RKO (cell line): ENCODE results near the gene AIPL1.
"Not testable (repeated sequence)": the region's sequence is repeated elsewhere in the genome, so short reads cannot be mapped to it uniquely, and the experiment has no call there.

Source experiments
- DNase-seq: peaks from one replicate; pipeline ENCODE4 v3.0.0-alpha.2; 2016; ENCODE audit warnings: low spot score

The AIPL1 gene, protein sequence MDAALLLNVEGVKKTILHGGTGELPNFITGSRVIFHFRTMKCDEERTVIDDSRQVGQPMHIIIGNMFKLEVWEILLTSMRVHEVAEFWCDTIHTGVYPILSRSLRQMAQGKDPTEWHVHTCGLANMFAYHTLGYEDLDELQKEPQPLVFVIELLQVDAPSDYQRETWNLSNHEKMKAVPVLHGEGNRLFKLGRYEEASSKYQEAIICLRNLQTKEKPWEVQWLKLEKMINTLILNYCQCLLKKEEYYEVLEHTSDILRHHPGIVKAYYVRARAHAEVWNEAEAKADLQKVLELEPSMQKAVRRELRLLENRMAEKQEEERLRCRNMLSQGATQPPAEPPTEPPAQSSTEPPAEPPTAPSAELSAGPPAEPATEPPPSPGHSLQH

DNA sequence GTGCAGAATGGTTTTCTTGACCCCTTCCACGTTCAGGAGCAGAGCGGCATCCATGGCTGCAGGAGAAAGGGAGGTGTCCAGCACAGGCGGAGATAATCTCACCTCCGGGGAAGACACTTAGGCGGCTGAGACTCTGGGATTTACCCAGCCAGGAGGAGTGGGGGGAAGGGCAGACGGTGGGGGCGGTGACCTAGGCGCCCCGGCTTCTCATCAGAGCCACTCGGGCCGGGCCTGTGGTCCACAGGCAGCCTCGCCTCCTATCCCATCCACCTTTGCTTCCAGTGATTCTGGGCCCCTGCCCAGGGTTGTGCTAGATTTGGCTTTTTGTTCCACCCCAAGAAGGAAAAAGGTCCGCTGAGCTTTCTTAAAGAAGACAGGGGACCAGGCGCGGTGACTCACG lies at the start of gene AIPL1:
AIPL1 (minus strand) TSS at position 71 of the 400 bp plus-strand sequence; CDS start at position 54, 17 bp downstream.
- no peak for DNase-seq

DNA sequence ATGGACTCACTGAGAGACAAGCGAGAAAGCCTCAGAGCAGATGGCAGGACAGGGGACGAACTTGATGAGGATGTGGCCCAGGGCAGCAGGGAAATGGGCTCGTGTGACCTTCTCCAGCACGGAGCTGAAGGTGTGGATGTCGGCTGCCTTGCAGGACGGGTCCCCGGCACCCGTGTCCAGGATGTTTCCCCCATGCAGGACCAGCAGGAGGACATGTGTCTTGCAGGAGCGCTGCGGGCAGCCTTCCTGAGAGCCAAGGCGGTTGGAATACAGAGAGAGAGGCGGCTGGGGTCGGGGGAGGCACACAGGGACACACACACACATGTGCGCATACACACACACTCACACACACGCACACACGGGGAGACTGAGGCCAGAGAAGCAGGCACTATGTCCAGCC lies 48.6 kb upstream of the AIPL1 start:
- no peak for DNase-seq

DNA sequence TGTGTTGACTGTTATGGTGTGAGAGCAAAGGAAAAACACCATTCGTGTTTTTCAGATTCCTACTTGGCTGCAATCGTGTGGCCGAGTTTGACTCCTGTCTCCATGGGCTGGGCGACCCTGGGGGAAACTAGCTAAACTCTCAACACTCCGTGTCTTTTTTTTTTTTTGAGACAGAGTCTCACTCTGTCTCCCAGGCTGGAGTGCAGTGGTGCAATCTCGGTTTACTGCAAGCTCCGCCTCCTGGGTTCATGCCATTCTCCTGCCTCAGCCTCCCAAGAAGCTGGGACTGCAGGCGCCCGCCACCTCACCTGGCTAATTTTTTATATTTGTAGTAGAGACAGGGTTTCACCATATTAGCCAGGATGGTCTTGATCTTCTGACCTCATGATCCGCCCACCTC lies 47.9 kb upstream of the AIPL1 start:
- not testable (repeated sequence) for DNase-seq

DNA sequence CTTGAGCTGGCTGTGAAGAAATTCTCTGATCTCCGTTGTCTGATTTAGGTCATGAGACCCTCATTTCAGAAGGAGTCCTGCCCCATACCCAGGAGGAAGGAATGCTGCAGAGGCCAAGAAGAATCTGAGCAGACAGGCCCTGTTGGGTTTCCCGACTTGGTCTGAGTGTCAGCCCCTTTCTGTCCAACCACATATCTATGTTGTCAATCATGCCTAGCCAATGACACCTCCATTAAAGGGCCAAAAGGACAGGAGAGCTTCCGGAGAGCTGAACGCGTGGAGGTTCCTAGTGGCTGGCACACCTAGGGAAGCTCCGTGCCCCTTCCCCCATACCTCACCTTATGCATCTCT lies 47.2 kb upstream of the AIPL1 start:
- no peak for DNase-seq

DNA sequence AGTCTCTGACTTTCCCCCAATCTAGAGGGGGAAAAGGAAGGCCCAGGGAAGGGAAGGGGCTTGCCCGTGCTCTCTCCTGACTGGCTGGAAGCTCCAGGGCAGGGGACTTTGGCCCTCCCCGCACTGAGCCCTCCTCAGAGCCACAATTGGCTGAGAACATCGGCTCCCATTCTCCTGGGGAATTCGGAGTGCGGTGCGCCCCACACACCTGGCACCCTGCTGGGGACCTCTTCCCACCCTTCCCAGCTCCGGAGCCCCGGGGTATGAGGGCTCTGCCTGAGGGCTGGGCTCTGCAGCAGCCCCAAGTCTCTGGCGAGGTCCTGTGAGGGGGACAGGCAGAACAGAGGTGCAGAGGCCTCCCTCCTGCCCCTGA lies 45.4 kb upstream of the AIPL1 start:
- DNase-seq: no peak

DNA sequence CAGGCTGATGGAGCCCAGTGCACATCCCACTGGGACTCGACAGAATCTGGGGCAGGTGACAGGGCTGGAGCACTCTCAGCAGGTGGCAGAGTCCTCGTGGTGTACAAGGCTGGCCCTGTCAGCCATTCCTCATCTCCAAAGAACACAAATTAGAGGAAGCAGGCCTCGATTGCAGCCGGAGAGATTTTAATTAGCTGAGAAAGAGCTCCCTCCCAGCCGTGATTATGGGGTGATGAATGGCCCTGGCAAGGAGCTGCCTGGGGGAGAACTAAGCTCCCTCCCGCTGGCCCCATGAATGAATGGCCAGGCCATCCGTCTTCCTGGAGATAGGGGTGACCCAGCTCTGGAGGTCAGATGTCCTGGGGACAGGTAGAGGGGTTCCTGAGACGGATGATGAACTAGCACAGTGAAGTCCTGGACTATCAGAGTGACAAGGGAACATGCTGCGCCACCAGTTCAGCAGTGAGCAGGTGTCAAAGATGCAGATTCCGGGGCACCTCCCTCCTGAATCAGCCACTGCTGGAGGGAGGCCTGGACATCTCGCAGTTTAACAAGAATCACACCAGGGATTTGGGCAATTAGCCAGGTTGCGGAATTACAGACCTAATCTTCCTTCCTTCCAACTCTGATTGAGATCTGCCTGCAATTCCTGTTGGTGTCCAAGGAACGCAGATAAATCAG lies 44.8 kb upstream of the AIPL1 start:
- DNase-seq: no peak

DNA sequence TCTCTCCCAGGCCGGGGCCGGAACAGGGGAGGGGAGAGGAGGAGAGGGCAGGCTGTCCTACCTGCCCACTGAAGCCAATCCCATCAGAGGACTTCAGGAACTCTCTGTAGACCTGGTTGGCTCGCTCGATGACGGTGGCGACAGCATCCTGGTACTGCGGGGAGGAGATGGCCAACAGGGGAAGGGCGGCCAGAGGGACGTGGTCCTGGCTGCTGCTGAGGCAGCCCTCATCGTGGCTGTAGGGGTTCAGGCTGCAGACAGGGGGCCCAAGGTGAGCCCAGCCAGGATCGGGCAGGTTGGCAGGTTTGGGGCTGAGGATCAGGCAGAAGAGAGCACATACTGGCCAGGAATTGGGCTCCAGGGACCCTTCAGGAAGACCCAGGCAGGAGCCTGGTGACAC lies 43.6 kb upstream of the AIPL1 start:
- DNase-seq: no peak

DNA sequence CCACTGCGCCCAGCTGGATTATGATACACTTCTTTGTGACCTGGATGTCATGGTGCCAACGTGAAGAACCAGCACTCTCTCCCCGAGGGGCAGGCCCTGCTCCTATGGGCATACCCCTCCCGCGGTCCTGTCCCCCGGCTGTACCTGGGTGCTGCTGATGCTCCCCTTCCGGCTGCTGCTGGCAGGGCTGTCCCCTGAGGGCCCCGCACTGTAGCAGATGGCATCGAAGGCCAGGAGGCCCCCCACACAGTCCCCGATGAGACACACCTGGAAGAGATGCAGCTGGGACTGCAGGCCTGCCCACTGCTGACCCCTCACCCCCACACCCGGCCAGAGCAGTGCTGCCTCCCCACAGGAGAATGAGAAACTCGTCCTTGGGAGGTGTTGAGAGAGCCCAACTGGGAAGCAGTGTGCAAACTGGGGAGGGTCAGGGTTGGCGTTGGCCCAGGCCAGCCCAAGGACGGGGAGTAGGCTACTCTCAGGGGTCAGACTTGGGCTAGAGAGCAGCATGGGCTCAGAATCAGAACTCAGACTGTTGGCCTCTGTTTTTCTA lies 43.0 kb upstream of the AIPL1 start:
- no peak for DNase-seq

DNA sequence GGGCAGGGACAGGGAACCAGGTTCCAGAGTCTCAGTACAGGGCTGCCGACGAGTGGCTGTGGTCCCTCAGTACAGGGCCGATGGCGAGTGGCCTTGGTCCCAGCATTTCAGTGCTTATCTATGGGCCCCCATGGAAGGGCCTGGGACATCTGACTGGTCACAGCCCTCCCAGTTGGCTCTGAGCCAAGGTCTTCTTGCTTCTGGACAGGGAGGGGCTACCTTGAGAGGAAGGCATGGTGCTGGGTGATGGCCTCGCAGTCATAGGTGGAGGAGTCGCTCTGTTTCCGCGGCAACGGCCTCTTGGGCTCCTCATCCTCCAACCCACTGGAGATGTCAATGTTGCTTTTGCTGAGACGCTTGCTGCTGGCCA lies 41.9 kb upstream of the AIPL1 start:
- DNase-seq: no peak

DNA sequence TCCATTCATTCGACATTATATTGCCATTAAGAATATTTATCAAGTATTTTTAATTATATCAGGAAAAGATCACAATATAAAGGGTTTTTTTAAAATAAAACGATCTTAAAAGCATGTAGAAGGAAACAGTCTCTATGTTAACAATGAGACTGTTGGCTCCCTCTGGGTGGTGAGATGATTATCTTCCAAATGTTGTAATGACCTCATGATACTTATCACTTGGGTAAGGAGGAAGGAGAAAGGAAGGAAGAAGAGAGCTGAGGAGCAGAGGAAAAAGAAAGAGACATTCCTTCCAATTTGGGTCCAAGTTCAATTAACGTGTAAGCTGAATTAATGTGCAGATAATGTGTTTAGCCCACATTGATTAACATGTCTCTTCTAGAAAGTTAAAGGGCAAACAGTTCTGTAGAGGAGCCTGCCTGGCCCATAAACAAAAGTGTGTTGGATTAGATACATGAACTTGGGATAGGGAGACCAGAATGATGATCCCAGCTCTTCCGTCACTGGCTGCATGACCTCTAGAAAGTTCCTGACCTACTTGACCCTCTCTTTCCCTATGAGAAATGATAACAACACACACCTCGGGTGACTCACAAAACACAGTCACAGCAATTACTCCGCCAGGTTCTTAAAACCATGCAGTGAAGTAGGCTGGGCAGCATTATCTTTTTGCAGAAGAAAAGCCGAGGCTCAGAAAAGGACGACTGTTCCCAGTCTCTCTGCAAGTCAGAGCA lies 41.3 kb upstream of the AIPL1 start:
- DNase-seq: no peak

DNA sequence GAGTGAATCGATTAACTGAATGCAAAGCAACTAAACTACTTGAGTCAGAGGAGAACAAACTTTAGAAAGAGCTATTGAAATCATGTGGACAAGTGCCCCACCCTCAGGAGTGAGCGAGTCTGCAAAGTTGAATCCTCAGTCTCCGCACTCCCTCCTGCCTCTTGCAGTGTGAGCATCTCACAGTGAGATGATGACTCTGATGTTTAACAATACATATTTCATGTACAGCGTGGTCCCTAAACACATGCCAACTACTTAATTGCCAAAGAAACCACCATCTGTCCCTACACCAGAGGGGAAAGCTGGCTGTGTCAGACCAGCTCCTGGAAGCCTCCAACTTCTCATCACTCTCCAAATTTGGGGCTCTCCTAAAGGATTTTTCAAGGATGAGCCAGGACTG lies 40.5 kb upstream of the AIPL1 start:
- DNase-seq: no peak

DNA sequence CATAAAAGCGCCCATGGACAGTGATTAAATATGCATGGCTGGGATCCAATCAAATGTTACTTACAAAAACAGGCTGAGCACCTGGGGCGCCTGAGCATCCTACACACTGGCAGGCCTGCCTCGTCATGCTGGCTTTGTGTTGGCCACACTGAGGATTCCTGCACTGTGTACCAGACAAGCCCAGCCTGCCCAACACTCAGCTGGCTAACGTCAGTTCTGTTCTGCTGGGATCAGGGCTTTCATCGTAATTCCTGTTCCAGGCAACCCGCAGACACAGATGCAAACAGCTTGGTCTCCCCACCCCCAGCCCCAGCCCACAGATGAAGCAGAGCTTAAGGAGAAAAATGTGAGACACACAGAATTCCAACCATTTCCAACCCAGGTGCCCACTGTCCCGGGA lies 40.0 kb upstream of the AIPL1 start:
- no peak for DNase-seq

DNA sequence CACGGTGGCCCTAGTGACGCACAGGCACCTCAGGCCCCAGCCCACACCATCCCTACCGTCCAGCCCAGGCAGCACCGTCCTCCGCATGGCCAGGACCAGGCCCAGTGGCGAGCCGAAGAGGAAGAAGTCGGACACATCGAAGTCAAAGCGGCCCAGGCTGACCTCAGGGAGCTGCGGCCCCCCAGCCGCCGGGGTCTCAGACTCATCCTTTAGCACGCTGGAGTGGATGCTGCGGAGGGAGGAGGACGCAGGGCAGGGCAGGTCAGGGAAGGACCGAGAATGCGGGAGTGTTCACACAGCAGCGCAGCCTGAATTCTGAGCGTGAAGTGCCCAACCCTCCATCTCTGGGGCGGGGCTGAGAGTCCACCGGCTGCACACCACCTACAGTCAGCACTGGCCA lies 39.5 kb upstream of the AIPL1 start:
- no peak for DNase-seq

DNA sequence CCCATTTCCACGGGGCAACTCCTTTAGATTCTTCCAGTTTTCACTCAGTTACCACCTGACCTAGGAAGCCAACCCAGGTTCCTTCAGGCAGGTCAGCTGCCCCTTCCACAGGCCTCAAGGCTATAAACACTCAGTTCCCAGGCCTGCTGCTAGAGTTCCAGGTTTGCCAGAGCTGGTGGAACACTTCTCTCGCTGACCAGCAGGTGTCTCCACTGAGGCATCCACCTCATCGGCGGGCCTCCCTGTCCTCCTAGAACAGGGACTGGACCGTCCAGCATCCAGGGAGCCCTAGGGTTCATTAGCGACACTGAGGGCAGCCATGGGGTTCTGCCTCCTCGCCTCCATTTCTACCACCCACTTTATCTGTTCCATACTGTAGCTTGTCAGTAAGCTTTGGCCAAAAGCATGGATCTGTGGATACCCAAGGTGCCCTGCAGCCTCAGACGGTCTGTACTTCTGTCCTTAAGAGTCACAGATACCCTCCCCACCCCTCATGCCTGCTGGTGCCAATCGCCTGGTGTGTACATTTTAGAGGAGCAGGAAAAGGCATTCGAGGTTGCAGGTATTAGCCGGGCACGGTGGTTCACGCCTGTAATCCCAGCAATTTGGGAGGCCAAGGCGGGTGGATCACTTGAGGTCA lies 38.3 kb upstream of the AIPL1 start:
- peak; percentile 67 for DNase-seq

DNA sequence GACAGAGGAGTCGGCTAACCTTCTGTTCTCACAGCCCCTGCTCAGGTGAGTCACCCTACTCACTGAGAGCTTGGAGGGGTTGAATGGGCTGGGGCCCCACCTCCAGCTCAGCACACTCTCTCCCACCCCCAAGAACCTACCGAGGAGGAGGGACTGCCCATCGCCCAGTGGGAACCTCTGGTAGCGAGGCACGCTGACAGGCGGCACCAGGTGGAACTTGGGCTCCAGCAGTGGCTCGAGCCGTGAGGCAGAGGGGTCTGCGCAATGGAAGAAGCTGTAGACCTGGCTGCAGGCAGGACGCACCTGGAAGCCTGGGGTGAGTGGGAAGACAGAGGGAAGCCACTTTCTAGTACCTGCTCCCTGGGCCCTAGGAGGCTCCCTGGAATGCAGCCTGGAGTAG lies 37.6 kb upstream of the AIPL1 start:
- no peak for DNase-seq

DNA sequence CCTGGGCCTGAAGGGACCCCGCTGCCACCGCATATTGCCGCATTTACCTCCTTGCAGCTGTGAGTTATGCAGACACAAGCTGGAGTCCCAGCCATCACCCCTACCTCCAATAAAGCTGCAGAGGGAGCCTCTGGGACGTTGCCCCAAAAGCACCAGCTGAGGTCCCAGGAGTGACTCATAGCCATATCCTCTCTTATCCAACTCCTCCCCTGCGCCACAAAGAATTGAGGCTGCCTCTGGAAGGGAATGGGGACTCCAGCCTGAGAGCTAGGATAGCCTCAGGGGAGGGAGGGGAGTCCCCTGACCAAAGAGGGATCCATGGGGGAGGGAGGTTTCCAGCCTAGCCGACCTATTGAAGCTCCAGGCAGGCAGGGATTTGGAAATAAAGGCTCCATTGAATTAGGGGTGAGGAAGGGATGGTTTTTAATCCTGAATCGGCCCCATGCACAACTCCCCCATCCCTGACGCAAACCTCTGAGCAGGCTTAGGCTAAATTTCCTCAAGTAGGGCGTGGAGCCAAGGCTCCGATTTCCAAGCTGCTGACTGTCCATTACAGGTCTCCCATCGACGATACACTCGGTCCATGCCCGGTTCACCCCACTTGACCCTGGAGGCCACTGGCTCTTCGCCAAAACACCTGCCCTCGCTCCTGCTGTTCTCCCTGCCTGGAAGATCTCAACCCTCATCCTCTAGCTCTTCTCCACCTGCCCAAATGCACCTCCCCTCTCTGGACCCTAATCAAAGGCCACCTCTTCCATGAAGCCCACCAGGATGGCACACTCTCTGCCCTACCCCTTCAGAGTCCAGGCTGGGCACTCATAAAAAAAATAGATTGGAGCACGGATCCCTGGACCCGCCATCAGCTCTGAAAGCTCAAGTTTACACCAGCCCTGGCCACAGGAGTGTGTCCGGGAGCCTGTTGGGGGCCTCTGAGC lies 36.9 kb upstream of the AIPL1 start:
- DNase-seq: peak; percentile 12

DNA sequence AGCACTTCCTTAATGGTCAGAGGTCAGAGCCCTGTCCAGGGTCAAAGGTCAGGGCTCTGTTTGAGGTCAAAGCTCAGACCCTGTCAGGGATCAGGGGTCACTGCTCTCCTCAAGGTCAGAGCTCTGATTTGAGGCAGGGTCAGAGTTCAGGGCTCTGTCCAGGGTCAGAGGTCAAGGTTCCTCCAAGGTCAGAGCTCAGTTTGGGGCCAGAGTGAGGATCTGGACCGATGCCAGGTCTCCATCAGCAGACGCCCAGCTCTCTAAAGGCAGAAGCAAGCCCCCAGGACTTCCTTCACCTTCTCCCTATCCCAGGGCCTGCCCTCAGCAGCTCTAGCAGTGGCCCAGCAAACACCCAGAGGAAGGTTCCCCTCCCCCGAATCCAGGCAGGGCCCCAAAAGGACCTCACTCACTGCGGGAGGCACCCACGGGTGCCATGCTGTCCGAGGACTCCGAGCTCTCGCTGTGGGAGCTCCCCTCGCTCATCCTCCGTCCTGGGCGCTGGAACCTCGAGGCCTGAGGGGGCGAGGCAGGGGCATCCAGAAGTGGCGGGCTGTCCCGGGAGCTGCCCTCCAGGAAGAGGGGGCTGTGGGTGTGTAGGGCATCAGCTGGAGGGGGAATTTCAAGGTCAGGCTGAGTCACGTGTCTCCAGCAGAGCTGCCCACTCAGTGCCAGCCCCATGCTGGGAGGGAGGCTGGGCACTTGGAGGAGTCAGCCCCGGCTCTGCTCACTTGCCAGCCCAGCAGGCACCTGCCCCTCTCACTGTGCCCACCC lies 36.0 kb upstream of the AIPL1 start:
- no peak for DNase-seq

DNA sequence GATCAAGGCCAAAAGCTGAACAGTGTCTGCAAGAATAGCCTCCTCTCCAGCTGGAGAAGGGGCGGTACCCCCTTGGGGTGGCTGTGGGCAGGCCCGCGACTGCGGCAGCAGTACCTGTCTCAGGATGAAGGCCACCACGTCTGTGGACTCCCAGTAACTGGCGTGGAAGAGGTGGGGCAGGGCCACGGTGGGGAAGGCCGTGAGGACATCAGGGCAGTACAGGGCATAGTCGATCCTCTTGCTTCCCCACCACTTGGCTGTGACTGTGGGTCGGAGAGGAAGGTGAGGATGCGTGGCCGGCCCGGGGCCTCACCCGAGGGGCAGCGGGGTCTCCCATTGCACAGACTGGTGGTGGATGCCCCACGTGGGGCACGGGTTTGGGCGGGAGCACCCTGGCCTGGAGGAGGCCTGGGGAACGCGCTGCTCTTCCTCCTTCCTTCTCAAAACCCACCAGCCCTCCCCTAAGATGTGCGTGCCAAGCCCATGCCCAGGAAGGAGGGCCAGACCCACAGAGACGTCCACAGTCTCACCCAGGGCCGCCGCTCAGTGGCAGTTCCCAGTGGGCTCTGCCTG lies 35.3 kb upstream of the AIPL1 start:
- DNase-seq: no peak

DNA sequence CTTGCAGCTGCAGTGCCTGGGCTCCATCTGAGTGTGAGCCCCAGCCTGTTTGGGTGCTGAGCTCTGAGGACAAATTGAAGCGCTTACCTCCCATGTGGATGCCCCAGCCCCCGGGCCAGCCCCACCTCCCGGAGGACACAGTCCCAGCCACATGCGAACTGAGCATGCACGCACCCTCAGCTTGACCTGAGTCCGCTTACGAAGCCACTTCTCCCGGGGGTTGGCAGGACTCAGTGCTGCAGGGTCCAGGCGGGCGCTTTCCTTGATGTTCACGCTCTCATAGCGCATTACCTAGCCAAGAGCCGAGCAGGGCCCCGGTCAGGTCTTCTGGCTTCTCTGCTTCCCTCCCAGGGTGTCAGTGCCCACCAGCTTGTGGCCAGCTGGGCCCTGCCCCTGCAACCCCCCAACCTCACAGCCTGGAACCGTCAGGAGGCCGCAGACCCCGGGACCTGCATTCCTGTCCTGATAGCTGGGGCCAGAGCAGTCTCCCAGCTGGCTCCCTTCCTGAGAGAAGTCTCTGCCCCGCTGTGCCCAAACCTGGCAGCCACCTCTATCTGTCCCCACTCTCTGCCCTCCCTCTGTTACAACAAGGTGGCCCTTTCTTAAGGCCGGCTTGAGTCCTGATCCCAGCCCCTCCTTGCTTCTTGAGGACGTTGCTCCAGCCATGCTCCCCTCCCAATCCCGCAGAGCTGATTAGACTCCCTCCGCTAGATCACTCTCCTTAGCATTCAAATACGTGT lies 33.3 kb upstream of the AIPL1 start:
- no peak for DNase-seq

DNA sequence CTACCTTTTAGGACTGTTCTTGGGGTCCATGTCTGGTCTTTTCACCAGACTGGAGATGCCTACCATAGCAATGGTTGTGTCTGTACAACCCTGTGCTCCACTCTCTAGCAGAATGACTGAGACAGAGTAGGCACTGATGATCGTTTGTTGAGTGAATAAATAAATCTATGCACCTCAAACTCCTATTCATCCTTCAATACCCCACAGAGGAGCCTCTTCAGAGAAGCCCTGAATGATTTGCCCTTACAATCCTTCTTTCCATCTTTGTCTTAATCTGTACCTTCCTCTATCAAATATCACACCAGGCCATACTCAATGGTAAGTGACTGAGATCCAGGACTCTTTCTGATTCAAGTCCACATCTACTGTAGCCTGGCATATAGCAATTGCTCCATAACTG lies 32.6 kb upstream of the AIPL1 start:
- DNase-seq: no peak
